SK-N-SH (cell line): ENCODE results near the gene CACNG7. TPM values are rescaled to one million over a fixed set of nuclear protein-coding genes. Genes with fewer than 3 reads are reported as not detected.

Source experiments
- polyA plus RNA-seq, 3 experiments: library from polyadenylated mRNA; depleted of rRNA; stranded (reverse); fragments of >200 nt; gene quantifications; 2 replicates each; pipeline ENCODE4 v1.2.3, GENCODE V29; 2012

The CACNG7 gene
- polyA plus RNA-seq, 1 of the 3 experiments (the other 2 are of a cell fraction): 25.7 TPM

Other genes starting within 250 kb of the CACNG7 start
- 0.02 and 0.05 TPM in 2 replicates for gene NLRP12, start 85.0 kb upstream of the CACNG7 start, polyA plus RNA-seq (2012; rRNA removed)
- 28.3 and 38.7 TPM in 2 replicates for gene MYADM, start 41.4 kb upstream of the CACNG7 start, polyA plus RNA-seq (2012; rRNA removed)
- 0.08 and 0.26 TPM in 2 replicates for gene PRKCG, start 27.1 kb upstream of the CACNG7 start, polyA plus RNA-seq (2012; rRNA removed)
- gene CACNG8, start 53.7 kb downstream of the CACNG7 start, polyA plus RNA-seq (2012; rRNA removed): 1.1 and 1.3 TPM in 2 replicates
- gene CACNG6, start 82.4 kb downstream of the CACNG7 start, polyA plus RNA-seq (2012; rRNA removed): 0.96 and 1.2 TPM in 2 replicates
- 0.10 and 0.24 TPM in 2 replicates for gene VSTM1, start 154.6 kb downstream of the CACNG7 start, polyA plus RNA-seq (2012; rRNA removed)
- not detected in 2 replicates for gene TARM1, start 172.1 kb downstream of the CACNG7 start, polyA plus RNA-seq (2012; rRNA removed)
- 0.97 and 1.2 TPM in 2 replicates for gene OSCAR, start 191.5 kb downstream of the CACNG7 start, polyA plus RNA-seq (2012; rRNA removed)
- gene NDUFA3, start 193.6 kb downstream of the CACNG7 start, polyA plus RNA-seq (2012; rRNA removed): 71.5 and 87.0 TPM in 2 replicates
- 39.8 and 49.7 TPM in 2 replicates for gene TFPT, start 206.4 kb downstream of the CACNG7 start, polyA plus RNA-seq (2012; rRNA removed)
- gene PRPF31, start 206.5 kb downstream of the CACNG7 start, polyA plus RNA-seq (2012; rRNA removed): 72.2 and 81.0 TPM in 2 replicates
- gene CNOT3, start 228.5 kb downstream of the CACNG7 start, polyA plus RNA-seq (2012; rRNA removed): 7.1 and 14.2 TPM in 2 replicates